Immature natural killer cell (primary cell): ENCODE data around the gene TSPAN15. TPM values are rescaled to one million over a fixed set of nuclear protein-coding genes. Genes with fewer than 3 reads are reported as not detected.

Source experiments
- DNase-seq, 3 donors: peaks; one replicate each; pipeline ENCODE4 v3.0.0; 2022; ENCODE audit warnings: mixed read lengths in 1 of 3
- H3K27ac Mint-ChIP-seq, 6 donors: one replicate each; pipeline ENCODE4 v1.8.0; 2020; ENCODE audit warnings: mixed read lengths in 6 of 6, mild to moderate bottlenecking in 5 of 6, inconsistent platforms in 4 of 6, moderate library complexity in 3 of 6
- H3K27me3 Mint-ChIP-seq, 3 donors: one replicate each; pipeline ENCODE4 v1.8.0; 2020 to 2021; ENCODE audit warnings: low read depth in 3 of 3, mild to moderate bottlenecking in 3 of 3, mixed read lengths in 3 of 3, moderate library complexity in 3 of 3, inconsistent platforms in 1 of 3
- H3K36me3 Mint-ChIP-seq, 3 donors: one replicate each; pipeline ENCODE4 v1.8.0; 2020; ENCODE audit warnings: mixed read lengths in 3 of 3, inconsistent platforms in 2 of 3, mild to moderate bottlenecking in 2 of 3
- H3K4me1 Mint-ChIP-seq, 2 donors: one replicate each; pipeline ENCODE4 v1.8.0; 2020; ENCODE audit warnings: inconsistent platforms in 2 of 2, mild to moderate bottlenecking in 2 of 2, mixed read lengths in 2 of 2, moderate library complexity in 1 of 2
- H3K4me3 Mint-ChIP-seq, 5 donors: one replicate each; pipeline ENCODE4 v1.8.0; 2020; ENCODE audit warnings: mild to moderate bottlenecking in 5 of 5, mixed read lengths in 5 of 5, inconsistent platforms in 3 of 5, moderate library complexity in 3 of 5
- H3K9me3 Mint-ChIP-seq, 6 donors: one replicate each; pipeline ENCODE4 v1.8.0; 2020; ENCODE audit warnings: mild to moderate bottlenecking in 6 of 6, mixed read lengths in 6 of 6, inconsistent platforms in 4 of 6, moderate library complexity in 3 of 6
- polyA plus RNA-seq, 3 donors: library from polyadenylated mRNA; unstranded; fragments of 300-500 nt; fragmentation: Illumina TruSeq; gene quantifications; one replicate each; pipeline ENCODE4 v1.2.3, GENCODE V29; 2021

TSPAN15 gene
- polyA plus RNA-seq, 3 donors from 2014 or later = 0.39 to 2.4 TPM; not detected in 1

DNA sequence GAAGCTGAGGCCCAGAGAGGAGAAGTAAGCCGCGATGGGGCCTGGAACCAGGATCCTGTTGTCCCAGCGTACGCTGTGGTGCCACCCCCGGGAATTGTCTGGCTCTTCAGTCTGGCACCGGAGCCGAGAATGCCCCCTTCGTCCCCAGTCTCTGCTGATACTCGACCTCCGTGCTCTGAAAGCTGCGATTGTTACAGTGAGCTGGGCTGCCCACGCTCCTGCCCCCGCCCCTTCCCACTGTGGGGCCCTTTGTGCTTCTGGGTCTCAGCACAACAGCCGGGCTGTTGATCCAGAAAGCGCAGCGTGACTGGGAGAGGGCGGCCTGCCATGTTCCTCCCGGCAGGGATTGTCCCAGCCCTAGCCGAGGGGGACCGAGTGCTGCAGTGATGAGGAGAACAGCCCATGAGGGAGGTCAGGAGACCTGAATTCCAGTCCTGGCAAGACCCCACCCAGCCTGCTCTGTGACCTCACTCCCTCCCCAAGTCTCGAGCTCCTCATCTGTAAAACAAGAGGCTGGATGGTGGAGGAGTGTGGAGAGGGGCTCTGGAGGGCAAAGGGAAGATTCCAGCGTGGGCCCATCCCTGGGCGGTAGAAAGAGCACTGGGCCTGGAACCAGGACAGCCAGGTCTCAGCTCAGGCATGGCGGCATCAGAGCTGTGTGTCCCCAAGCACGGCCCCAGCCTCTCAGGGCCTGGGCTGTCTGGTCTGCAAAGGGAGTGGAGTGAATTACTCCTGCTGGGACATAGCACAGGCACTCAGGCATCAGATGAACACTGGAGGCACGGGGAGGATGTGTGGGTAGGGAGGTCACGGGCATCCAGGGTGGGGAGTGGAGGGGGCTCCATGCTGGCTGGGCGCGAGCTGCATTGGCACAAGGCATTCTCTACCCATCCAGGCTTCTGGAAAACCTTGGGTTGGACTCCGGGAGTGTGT, 43.6 kb downstream of the TSPAN15 start:
- no peak for DNase-seq
- no peaks in the 10 kb centered on the region for H3K4me1 Mint-ChIP-seq
- H3K27me3 Mint-ChIP-seq = peaks cover 2 to 7% (median 3%) of the 10 kb centered on the region in 3 donors
- H3K27ac Mint-ChIP-seq = no peak overlapping the region
- no peak overlapping the region for H3K4me3 Mint-ChIP-seq
- H3K9me3 Mint-ChIP-seq = peaks cover 0 to 2% (median 0%) of the 10 kb centered on the region in 6 donors
- no peaks in the 10 kb centered on the region for H3K36me3 Mint-ChIP-seq

DNA sequence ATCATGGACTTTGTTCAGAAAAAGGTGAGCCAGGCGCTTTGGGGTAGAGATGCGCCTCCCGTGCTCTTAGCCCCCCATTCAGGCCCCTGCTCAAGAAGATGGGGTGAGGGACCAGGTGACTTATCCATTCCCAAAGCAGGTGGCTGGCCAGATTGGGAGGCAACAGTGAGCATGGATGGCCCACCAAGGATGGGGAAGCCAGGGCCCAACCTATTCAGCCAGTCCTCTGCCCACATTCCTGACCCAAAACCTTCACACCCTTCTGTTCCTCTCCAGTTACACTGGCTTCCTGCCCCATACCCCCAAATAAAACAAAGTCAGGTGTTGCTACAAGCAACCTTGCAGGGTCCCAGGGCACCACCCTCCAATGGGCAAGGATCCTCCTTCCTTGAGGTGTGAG, 44.4 kb downstream of the TSPAN15 start:
- H3K4me3 Mint-ChIP-seq = no peak overlapping the region
- H3K27me3 Mint-ChIP-seq = peaks cover 1 to 4% (median 2%) of the 10 kb centered on the region in 3 donors
- no peak for DNase-seq
- no peaks in the 10 kb centered on the region for H3K36me3 Mint-ChIP-seq
- no peak overlapping the region for H3K27ac Mint-ChIP-seq
- H3K4me1 Mint-ChIP-seq = no peaks in the 10 kb centered on the region
- H3K9me3 Mint-ChIP-seq = peaks cover 0 to 2% (median 0%) of the 10 kb centered on the region in 6 donors

DNA sequence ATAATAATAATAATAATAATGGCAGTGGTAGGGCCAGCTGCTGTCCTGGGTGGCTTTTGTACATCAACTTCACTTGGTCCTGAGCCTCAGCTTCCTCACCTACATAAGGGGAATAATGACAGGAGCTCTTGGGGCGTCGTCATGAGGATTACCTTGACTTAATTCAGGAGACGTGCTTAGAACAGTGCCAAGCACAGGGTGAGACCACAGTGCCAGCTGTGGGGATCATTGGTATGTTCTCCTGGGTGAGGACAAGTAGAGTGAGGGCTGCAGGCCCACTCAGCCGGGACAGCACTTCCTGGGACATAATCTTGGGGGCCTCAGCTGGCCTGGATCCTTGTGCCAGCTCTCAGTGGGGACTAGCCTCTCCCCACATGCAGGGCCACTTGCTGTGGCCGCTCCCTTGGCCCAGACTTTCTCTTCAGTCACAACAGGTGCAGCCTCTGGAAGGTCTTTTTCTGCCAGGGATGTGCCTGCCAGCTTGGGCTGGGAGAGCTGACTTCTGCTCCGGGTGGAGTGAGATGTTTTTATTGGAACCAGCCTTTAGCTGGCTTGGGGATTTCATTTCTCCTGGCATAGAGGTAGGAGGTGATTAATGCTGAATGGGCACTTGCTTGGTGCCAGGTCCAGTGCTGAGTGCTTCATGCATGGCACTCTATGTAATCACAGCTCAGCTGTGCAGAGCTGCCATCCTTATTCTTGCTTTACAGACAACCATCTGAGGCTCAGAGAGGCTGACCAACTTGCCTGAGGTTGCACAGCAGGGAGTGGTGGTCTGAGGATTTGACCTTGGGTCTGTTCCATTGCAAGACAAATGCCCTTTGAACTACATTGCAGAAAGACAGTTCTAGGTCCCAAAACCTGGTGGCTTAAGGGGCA, 45.3 kb downstream of the TSPAN15 start:
- Mint-ChIP-seq H3K36me3 (no peaks in the 10 kb centered on the region), H3K4me1 (no peaks in the 10 kb centered on the region), H3K9me3 (peaks cover 0 to 2% (median 0%) of the 10 kb centered on the region in 6 donors), H3K27ac (no peak overlapping the region), H3K4me3 (no peak overlapping the region), H3K27me3 (peaks cover 0 to 4% (median 2%) of the 10 kb centered on the region in 3 donors)
- DNase-seq = no peak

DNA sequence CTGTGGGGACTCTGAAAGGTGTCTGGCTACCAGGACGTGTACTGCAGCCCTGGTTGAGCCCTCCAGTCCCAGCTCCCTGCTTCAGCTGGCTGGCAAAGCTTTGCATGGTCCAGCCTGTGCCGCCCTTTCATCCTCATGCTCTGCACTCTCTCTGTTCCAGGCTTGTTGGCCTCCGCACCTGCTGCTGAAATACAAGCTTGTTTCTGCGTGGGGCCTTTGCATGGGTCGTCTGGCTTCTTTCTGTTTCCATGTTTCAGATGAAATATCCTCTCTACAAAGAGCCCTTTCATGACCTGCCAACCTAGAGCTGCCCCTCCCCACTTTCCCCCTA, 45.9 kb downstream of the TSPAN15 start:
- Mint-ChIP-seq H3K9me3 (no peaks in the 10 kb centered on the region), H3K27me3 (peaks cover 0 to 4% (median 2%) of the 10 kb centered on the region in 3 donors), H3K27ac (no peak overlapping the region), H3K4me3 (no peak overlapping the region), H3K36me3 (no peaks in the 10 kb centered on the region), H3K4me1 (no peaks in the 10 kb centered on the region)
- no peak for DNase-seq

DNA sequence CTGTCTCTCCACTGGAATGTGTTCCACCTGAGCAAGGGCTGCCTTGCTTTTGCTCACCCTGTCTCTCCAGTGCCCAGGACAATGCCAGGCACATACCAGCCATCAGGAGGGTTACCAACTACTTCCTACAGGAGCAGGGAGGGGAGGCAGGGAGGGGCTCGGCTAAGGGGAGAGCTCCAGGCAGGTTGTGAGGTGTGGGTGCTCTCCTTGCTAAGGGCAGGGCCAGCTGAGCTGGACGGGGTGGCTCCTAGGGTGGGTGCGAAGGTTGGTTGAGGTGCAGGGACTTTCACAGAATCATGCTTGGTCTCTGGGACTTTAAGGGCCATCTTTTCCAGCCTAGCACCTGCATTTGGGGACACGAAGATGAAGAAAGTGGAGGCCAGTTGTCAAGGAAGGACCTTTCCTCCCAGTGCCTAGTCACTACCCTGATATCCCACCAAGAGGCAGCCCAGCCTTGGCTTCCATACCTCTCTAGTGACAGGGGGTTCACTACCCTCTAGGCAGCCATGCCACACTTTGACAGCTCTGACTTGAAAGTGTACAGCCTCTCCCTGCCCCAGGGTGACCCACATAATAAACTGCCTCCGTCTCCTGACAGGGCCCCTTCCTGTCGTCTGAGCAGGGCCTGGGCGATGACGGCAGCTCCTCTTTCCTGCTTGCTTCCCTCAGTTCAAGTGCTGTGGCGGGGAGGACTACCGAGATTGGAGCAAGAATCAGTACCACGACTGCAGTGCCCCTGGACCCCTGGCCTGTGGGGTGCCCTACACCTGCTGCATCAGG, 46.5 kb downstream of the TSPAN15 start:
- Mint-ChIP-seq H3K4me3 (no peak overlapping the region), H3K9me3 (no peaks in the 10 kb centered on the region), H3K36me3 (no peaks in the 10 kb centered on the region), H3K27me3 (peaks cover 0 to 4% (median 2%) of the 10 kb centered on the region in 3 donors), H3K4me1 (no peaks in the 10 kb centered on the region), H3K27ac (peak overlapping the region in 1 of 6 donors; percentile 15)
- DNase-seq = no peak

DNA sequence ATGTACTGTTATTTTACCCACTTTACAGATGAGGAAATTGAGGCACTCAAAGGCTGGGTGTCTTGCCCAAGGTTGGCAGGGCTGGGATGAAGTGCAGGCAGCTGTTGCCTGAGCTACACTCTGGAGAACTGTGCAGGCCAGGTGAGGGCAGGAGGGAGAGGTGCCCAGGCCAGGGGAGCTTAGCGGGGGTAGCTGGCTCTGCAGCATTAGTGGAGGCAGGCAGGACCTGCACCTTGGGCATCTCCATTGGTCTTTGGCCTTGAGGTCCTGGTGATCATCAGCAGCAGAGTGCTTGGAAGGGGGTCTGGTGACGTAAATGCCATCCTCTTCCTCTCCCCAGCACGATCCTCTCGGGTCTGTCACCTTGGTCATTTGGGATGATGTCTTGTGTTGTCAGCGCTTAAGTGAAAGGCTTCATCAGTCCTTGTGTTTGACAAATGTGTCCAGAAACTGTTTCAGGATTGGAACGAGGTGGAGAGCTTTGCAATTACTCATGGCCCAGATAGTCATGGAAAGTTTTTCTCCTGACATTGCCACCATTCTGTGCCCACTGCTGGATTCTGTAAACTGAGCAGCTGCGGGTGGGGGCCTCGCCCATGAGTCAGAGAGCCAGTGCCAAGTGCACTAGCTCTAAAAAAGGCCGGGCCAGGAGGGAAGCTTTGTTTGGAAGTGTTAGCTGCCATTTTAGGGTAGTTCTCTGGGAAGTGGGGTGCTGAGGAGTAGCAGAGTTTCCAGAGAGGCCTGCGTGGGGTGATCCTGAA, 47.6 kb downstream of the TSPAN15 start:
- no peak for DNase-seq
- Mint-ChIP-seq H3K27ac (peak overlapping the region in 1 of 6 donors; percentile 15), H3K9me3 (no peaks in the 10 kb centered on the region), H3K4me1 (no peaks in the 10 kb centered on the region), H3K4me3 (no peak overlapping the region), H3K27me3 (peaks cover 0 to 4% (median 2%) of the 10 kb centered on the region in 3 donors), H3K36me3 (no peaks in the 10 kb centered on the region)

DNA sequence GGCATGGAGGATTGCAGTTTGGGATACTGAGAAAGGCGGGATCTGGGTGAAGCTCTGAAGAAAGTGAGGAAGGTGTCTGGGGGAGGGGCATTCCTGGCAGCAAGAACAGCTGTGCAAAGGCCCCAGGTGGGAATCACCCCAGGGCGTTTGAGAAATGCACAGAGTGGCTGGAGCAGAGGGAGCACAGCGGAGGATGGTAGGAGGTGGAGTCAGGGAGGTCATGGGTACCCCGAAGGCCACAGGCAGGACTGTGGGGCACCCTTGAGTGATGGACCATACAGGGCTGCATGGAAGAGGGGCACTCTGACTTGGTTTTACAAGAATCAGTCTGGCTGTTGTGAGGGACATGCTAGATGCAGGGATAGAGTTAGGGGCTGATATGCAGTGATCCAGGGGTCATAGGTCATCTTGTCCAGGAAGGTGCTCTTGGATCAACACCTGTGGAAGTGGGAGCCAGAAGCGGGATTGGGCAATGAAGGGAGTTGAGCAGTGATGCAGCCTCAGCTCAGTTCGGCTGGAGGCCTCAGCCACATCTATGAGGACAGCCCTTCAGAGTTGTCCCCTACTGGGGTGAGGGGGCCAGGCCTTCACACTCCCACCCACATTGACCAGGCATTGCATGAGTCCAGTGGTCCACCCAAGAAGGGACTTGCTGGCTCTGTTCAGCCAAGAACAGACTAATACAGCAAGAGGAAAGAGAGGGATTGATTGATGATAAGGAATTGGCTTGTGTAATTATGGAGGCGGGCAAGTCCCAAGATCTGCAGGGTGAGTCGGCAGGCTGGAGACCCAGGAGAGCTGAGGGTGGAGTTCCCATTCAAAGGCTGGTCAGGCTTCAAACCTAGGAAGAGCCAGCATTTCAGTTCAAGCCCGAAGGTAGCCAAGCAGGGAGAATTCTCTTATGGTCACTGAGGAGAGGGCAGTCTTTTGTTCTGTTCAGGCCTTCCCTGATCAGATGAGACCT, 48.7 kb downstream of the TSPAN15 start:
- Mint-ChIP-seq H3K4me1 (no peaks in the 10 kb centered on the region), H3K36me3 (no peaks in the 10 kb centered on the region), H3K27me3 (peaks cover 0 to 4% (median 2%) of the 10 kb centered on the region in 3 donors), H3K4me3 (no peak overlapping the region), H3K27ac (no peak overlapping the region), H3K9me3 (no peaks in the 10 kb centered on the region)
- no peak for DNase-seq

DNA sequence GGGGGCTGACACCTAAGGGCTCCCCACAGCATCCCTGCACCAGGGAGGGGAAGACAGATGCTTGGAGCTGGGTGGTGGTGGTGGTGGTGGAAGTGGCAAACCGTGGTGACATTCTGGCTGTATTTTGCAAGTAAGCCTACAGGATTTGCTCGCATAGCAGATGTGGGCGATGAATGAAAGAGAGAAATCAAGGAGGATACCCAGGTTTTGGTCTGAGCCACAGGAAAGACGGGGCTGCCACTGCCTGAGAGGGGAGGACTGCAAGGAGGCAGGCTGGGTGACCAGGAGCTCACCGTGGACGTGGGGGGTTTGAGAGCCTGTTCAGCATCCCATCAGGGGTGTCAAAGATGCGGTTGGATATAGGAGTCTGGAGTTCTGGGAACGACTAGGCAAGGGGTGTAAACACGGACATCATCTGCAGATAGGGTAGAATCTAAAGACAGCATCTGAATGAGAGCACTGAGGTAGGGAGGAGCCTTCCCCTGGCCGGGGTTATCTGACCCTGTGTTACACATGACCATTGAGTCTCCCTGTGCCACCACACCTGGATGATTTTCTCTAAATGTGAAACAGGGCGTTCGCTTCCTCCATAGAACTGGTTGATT, 49.7 kb downstream of the TSPAN15 start:
- peak overlapping the region in 1 of 6 donors; percentile 30 for H3K27ac Mint-ChIP-seq
- DNase-seq = no peak
- H3K9me3 Mint-ChIP-seq = no peaks in the 10 kb centered on the region
- H3K4me1 Mint-ChIP-seq = no peaks in the 10 kb centered on the region
- H3K36me3 Mint-ChIP-seq = no peaks in the 10 kb centered on the region
- no peak overlapping the region for H3K4me3 Mint-ChIP-seq
- peaks cover 0 to 4% (median 2%) of the 10 kb centered on the region in 3 donors for H3K27me3 Mint-ChIP-seq

DNA sequence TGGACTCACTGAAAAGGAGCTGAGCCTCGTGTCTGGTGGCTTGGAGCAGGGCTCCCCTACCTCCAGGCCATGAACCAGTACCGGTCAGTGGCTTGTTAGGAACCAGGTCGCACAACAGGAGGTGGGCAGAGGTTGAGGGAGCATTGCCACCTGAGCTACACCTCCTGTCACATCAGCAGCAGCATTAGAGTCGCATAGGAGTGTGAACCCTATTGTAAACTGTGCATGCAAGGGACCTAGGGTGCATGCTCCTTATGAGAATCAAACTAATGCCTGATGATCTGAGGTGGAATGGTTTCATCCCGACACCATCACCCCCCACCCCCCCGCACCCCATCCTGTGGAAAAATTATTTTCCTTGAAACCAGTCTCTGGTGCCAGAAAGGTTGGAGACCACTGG, 50.4 kb downstream of the TSPAN15 start:
- Mint-ChIP-seq H3K4me3 (no peak overlapping the region), H3K36me3 (no peaks in the 10 kb centered on the region), H3K27me3 (peaks cover 0 to 4% (median 2%) of the 10 kb centered on the region in 3 donors), H3K4me1 (no peaks in the 10 kb centered on the region), H3K27ac (no peak overlapping the region), H3K9me3 (no peaks in the 10 kb centered on the region)
- no peak for DNase-seq

DNA sequence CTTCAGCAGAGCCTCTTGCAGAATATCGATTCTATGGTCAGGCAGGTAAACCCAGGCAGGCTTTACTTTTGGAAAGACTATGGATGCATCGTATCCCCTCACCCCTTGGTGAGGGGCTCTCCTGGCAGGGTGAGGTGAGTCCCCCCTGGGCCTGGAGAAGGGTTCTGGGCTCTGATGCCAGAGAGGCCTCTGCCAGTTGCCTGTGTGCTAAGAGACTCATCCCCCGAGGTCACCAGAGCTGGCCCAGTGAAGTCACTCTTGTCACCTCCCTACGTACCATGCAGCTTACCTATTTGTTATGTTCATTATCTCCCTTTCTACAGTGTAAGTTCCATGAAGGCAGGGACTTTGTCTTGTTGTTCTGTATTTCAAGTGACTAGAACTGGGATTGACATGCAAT, 51.3 kb downstream of the TSPAN15 start:
- Mint-ChIP-seq H3K4me1 (peaks cover 1% of the 10 kb centered on the region in 2 donors), H3K36me3 (no peaks in the 10 kb centered on the region), H3K9me3 (no peaks in the 10 kb centered on the region), H3K27ac (no peak overlapping the region), H3K27me3 (peaks cover 0 to 4% (median 2%) of the 10 kb centered on the region in 3 donors), H3K4me3 (no peak overlapping the region)
- DNase-seq = no peak

DNA sequence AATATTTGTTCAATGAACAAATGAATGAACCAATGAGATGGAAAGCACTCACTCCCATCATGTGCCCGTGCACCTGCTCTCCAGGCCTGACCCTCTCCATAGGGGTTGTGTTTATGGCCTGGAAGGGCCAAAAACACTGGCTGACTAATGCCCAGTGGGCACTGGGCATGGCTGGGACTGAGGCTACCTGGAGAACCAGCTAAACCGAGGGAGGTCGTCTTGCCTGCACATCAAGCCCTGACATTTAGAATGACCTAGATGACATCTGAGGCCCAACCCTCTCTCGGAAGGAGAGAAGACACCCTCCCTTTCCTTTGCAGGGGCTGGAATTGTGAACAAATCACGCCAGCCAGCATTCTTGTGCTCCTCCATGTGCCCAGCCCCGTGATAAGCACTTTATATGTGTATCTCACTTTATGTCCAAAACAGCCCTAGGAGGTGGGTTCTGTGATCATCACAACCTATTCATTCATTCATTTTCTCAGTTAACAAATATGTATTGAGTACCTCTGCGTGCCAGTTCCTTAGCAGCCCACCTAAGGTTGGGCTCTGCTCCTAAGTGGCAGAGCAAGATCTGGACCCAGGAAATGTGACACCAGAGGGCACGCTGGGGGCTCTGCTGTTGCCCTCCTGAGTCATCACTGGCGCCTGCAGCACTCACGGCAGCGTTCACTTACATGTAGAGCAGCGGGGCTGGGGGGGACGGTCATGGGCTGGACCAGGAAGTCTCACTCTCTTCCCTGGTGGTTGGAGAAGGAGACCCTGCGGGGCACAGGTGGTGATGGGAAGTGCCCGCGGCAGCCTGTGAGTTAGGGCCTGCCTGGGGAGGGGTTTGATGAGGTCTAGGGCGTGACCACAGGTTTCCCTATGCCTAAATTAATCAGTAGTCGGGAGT, 52.0 kb downstream of the TSPAN15 start:
- DNase-seq = no peak
- H3K4me1 Mint-ChIP-seq = peaks cover 5 to 7% of the 10 kb centered on the region in 2 donors
- H3K27me3 Mint-ChIP-seq = peaks cover 2 to 6% (median 2%) of the 10 kb centered on the region in 3 donors
- no peaks in the 10 kb centered on the region for H3K9me3 Mint-ChIP-seq
- no peak overlapping the region for H3K4me3 Mint-ChIP-seq
- no peaks in the 10 kb centered on the region for H3K36me3 Mint-ChIP-seq
- H3K27ac Mint-ChIP-seq = no peak overlapping the region
